Muscle of back (tissue), 11 donors: ENCODE measurements around the gene OS9. TPM values are rescaled to one million over a fixed set of nuclear protein-coding genes. Genes with fewer than 3 reads are reported as not detected.
A peak's percentile ranks its signal among the peaks of the same experiment; 100 is the strongest.

Experiments used
- DNase-seq, 3 donors: peaks; one replicate each; pipeline versions ENCODE4 v3.0.0 to v3.0.0-alpha.2; 2013
- polyA plus RNA-seq, 10 donors: library from polyadenylated mRNA; unstranded; fragments of 120-200 nt; gene quantifications; one replicate each; pipeline ENCODE4 v1.2.1, GENCODE V29; 2013; ENCODE audit not compliant: insufficient read length in 10 of 10

Gene OS9
- polyA plus RNA-seq, 10 donors, result 112 to 161 (median 121) TPM

GRCh38 chr12:57765003-57765697 is 71.2 kb downstream of the OS9 start:
- DNase-seq, result peak in 1 of 3 donors; percentile 40

DNA sequence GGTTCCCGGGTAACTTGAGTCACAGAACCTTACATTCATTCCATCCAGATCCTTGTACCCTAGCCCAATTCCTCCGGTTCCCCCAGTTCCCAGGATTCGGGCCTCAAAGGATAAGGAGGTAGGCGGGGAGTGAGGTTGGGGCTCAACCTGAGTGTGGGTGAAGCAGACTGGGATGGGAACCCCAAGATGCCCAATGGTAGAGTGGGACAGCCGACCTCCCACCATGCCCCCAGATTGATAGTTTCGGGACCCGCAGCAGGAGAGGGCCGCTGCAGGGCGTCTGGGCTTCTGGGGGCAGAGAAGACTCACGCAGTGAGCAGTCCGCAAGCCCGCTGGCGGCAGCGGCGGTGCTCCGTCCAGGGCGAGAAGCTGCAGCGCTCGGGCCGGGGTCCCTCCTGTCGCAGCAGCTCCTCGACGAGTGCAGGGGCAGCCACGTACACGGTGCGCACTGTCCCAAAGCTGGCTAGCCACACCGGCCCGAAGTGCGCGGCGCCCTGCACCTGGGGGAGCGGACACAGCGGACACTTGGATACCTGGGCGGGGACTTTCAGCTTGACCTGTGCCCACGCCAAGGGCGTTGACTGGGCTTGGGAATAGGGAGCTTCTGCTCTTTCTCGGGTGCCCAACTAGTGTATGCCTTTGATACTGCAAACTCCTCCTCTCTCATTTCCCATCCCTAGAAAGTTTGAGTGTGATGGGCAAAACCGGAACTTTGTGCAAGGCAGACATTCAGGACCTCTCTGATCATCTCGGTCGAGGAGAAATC is 71.9 kb downstream of the OS9 start:
- DNase-seq, result peak in 1 of 3 donors; percentile 26

GRCh38 chr12:57766464-57767304 is 72.8 kb downstream of the OS9 start, which contains the start of gene CYP27B1:
Gene CYP27B1 (minus strand): TSS chr12:57767078. CDS start chr12:57767041, 37 bp downstream.
- peak in 1 of 3 donors; percentile 32 for DNase-seq

DNA sequence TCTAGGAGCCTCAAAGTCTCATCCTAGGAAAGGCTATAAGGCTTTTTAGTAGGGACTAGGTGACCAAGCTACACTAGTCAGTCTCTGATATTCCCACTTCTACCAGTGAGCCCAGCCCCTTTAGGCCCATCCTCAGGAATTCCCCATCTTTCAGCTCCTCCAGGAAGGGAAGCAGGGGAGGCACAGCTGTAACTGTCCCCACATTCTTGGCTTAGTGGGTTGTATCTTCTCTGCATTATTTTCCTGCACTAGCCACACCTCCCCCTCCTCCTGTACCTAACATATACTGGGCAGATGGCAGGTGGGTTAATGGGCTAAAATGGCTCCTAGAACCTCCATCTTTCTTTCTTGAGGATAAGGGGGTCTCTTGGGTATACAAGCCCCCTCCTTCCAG is 73.4 kb downstream of the OS9 start:
- no peak for DNase-seq

- no peak for DNase-seq
These were observed 73.9 kb downstream of the OS9 start for GRCh38 chr12:57767876-57768275.

DNA sequence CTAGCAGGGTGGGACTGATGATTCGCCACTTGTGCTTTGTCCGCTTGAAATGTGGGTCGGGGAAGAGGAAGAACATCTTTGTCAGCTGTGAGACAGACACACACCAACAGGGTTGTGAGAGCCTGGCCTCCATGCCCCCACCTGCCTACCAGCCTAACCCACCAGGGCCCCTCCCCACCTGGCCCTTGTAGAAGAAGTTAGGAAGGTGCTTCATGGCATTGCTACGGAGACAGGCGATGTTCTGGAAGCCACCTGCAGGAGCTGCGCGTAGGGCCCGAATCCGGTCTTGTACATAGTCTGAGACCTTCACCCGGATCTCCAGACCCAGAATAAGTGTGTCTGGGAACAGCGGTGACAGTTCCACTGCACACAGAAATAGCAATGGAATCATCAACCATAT is 75.7 kb downstream of the OS9 start:
- no peak for DNase-seq

- DNase-seq, result no peak
These were observed 76.8 kb downstream of the OS9 start for GRCh38 chr12:57770734-57771133.

Other genes with a start within 250 kb of the OS9 start
- 1 to 10 TPM in 9 of 10 donors, under 1 TPM in 1; 0.83 to 4.6 (median 2.3) TPM for gene INHBE, start 238.8 kb upstream of the OS9 start, polyA plus RNA-seq
- 10 to 100 TPM in 5 of 10 donors, 1 to 10 TPM in 5; 6.4 to 18.4 (median 10.7) TPM for gene GLI1, start 234.3 kb upstream of the OS9 start, polyA plus RNA-seq
- gene ARHGAP9, start 214.3 kb upstream of the OS9 start, polyA plus RNA-seq, result 10 to 100 TPM in 1 of 10 donors, 1 to 10 TPM in 9; 3.5 to 10.6 (median 6.6) TPM
- 100 to 1,000 TPM in 2 of 10 donors, 10 to 100 TPM in 8; 72.4 to 114 (median 90.8) TPM for gene MARS1, start 206.1 kb upstream of the OS9 start, polyA plus RNA-seq
- gene DDIT3, start 173.6 kb upstream of the OS9 start, polyA plus RNA-seq, result 10 to 100 TPM in 9 of 10 donors, 1 to 10 TPM in 1; 9.9 to 13.4 (median 11.4) TPM
- 10 to 100 TPM; 29.4 to 50.0 (median 36.5) TPM for gene MBD6, start 171.3 kb upstream of the OS9 start, polyA plus RNA-seq
- 100 to 1,000 TPM; 131 to 157 (median 148) TPM for gene DCTN2, start 146.9 kb upstream of the OS9 start, polyA plus RNA-seq
- under 1 TPM in 9 of 10 donors, not detected in 1; 0.08 to 0.46 (median 0.17) TPM for gene KIF5A, start 144.1 kb upstream of the OS9 start, polyA plus RNA-seq
- 10 to 100 TPM; 10.4 to 16.0 (median 11.4) TPM for gene PIP4K2C, start 102.9 kb upstream of the OS9 start, polyA plus RNA-seq
- gene DTX3, start 89.3 kb upstream of the OS9 start, polyA plus RNA-seq, result 10 to 100 TPM; 21.8 to 42.7 (median 26.5) TPM
- gene ARHGEF25, start 82.7 kb upstream of the OS9 start, polyA plus RNA-seq, result 10 to 100 TPM; 30.5 to 47.9 (median 37.8) TPM
- gene B4GALNT1, start 60.9 kb upstream of the OS9 start, polyA plus RNA-seq, result 1 to 10 TPM; 1.5 to 3.1 (median 2.6) TPM
- 10 to 100 TPM in 3 of 10 donors, 1 to 10 TPM in 7; 5.6 to 12.5 (median 7.3) TPM for gene AGAP2, start 44.6 kb downstream of the OS9 start, polyA plus RNA-seq
- 10 to 100 TPM; 38.1 to 52.2 (median 44.0) TPM for gene TSPAN31, start 50.9 kb downstream of the OS9 start, polyA plus RNA-seq
- gene CDK4, start 58.2 kb downstream of the OS9 start, polyA plus RNA-seq, result 100 to 1,000 TPM; 119 to 210 (median 154) TPM
- 10 to 100 TPM in 1 of 10 donors, 1 to 10 TPM in 9; 6.6 to 10.2 (median 7.9) TPM for gene MARCHF9, start 61.0 kb downstream of the OS9 start, polyA plus RNA-seq
- gene CYP27B1, start 72.9 kb downstream of the OS9 start, polyA plus RNA-seq, result 1 to 10 TPM in 3 of 10 donors, under 1 TPM in 7; 0.20 to 1.3 (median 0.82) TPM
- gene METTL1, start 78.0 kb downstream of the OS9 start, polyA plus RNA-seq, result 10 to 100 TPM; 19.5 to 28.7 (median 25.8) TPM
- gene EEF1AKMT3, start 78.5 kb downstream of the OS9 start, polyA plus RNA-seq, result 1 to 10 TPM; 5.6 to 10.0 (median 6.6) TPM
- 10 to 100 TPM; 22.6 to 34.7 (median 30.6) TPM for gene TSFM, start 88.7 kb downstream of the OS9 start, polyA plus RNA-seq
- gene AVIL, start 124.6 kb downstream of the OS9 start, polyA plus RNA-seq, result 10 to 100 TPM in 7 of 10 donors, 1 to 10 TPM in 3; 8.6 to 30.6 (median 12.6) TPM
- gene CTDSP2, start 152.6 kb downstream of the OS9 start, polyA plus RNA-seq, result 100 to 1,000 TPM; 181 to 215 (median 192) TPM
- 10 to 100 TPM in 4 of 10 donors, 1 to 10 TPM in 6; 4.9 to 11.5 (median 9.7) TPM for gene ATP23, start 247.4 kb downstream of the OS9 start, polyA plus RNA-seq